OCI-LY7 (cell line): ENCODE data around the gene MPL. TPM values are rescaled to one million over a fixed set of nuclear protein-coding genes. Genes with fewer than 3 reads are reported as not detected.
"Not testable (repeated sequence)": the region's sequence is repeated elsewhere in the genome, so short reads cannot be mapped to it uniquely, and the experiment has no call there.

Experiments used
- BruUV-seq: library from RNA; stranded (reverse); fragments of 400-500 nt; replicated peaks from 2 replicates; lab custom pipeline; 2021; lab: Mats Ljungman, UMichigan
- CTCF ChIA-PET: fragments of 300-600 bp; sonication (Branson Sonifier 250); formaldehyde crosslinking; loops from one replicate; lab custom pipeline; 2022; ENCODE audit warnings: antibody characterized with exemption; ENCODE audit not compliant: unreplicated experiment; lab: Charles Lee
- POLR2A ChIA-PET: fragments of 300-600 bp; sonication (Branson Sonifier 250); formaldehyde crosslinking; loops from one replicate; lab custom pipeline; 2022; ENCODE audit warnings: antibody characterized with exemption; lab: Charles Lee
- DNase-seq: peaks from one replicate; pipeline ENCODE4 v3.0.0-alpha.2; 2015; ENCODE audit warnings: low spot score
- H2AFZ ChIP-seq: fragments of 200-600 bp; sonication (generic), shearing (Covaris generic); 2 replicates; pipeline ENCODE4 v1.6.1; 2014; ENCODE audit warnings: mild to moderate bottlenecking, antibody characterized with exemption, low read length, moderate library complexity
- H3K27ac ChIP-seq: fragments of 200-600 bp; sonication (generic); 2 replicates; pipeline ENCODE4 v1.5.1; 2014; ENCODE audit warnings: mixed run types, low read depth, mild to moderate bottlenecking, moderate library complexity, low read length, inconsistent platforms; ENCODE audit not compliant: poor library complexity, severe bottlenecking
- H3K36me3 ChIP-seq: fragments of 200-600 bp; sonication (generic); 2 replicates; pipeline ENCODE4 v1.6.1; 2014; ENCODE audit warnings: mild to moderate bottlenecking, antibody characterized with exemption, low read length, moderate library complexity, mixed read lengths; ENCODE audit not compliant: insufficient read depth
- H3K4me1 ChIP-seq: fragments of 200-600 bp; sonication (generic); 2 replicates; pipeline ENCODE4 v1.5.1; 2014; ENCODE audit warnings: mild to moderate bottlenecking, low read length; ENCODE audit not compliant: insufficient read depth, poor library complexity, severe bottlenecking
- H3K4me2 ChIP-seq: fragments of 200-600 bp; sonication (generic); 2 replicates; pipeline ENCODE4 v1.6.1; 2014; ENCODE audit warnings: mild to moderate bottlenecking, low read length
- H3K4me3 ChIP-seq: fragments of 200-600 bp; sonication (generic); 2 replicates; pipeline ENCODE4 v1.5.1; 2014; ENCODE audit warnings: mild to moderate bottlenecking, low read depth, low read length; ENCODE audit not compliant: poor library complexity, severe bottlenecking
- H3K79me2 ChIP-seq: fragments of 200-600 bp; sonication (generic); 2 replicates; pipeline ENCODE4 v1.6.1; 2016; ENCODE audit warnings: low read depth, mild to moderate bottlenecking, low read length, moderate library complexity, mixed read lengths; ENCODE audit not compliant: insufficient read depth
- H3K9me2 ChIP-seq: fragments of 200-600 bp; sonication (generic); 2 replicates; pipeline ENCODE4 v1.6.1; 2016; ENCODE audit warnings: mild to moderate bottlenecking, low read length, mixed read lengths; ENCODE audit not compliant: insufficient read depth
- H3K9me3 ChIP-seq: fragments of 200-600 bp; sonication (generic); 2 replicates; pipeline ENCODE4 v1.6.1; 2014; ENCODE audit warnings: mild to moderate bottlenecking, mixed run types, low read length, mixed read lengths
- H4K20me1 ChIP-seq: fragments of 200-600 bp; sonication (generic); 2 replicates; pipeline ENCODE4 v1.6.1; 2014; ENCODE audit warnings: mild to moderate bottlenecking, antibody characterized with exemption, low read length, moderate library complexity, mixed read lengths; ENCODE audit not compliant: insufficient read depth
- CTCF ChIP-seq: fragments of 200-600 bp; sonication (generic); conservative IDR thresholded peaks from 2 replicates; pipeline ENCODE4 v1.5.1; 2014; ENCODE audit warnings: mild to moderate bottlenecking, antibody characterized with exemption, low read length, moderate library complexity, mixed read lengths
- EZH2phosphoT487 ChIP-seq: fragments of 200-600 bp; sonication (generic); IDR thresholded peaks from 2 replicates; pipeline ENCODE4 v1.6.1; 2018; ENCODE audit warnings: low read depth, borderline replicate concordance, mild to moderate bottlenecking, mixed run types, antibody characterized with exemption, low read length, moderate library complexity, mixed read lengths
- intact Hi-C: fragments of 100-400 bp; cut with micrococcal nuclease; formaldehyde crosslinking; loops from one replicate; pipeline ENCODE4 v1.10.0; 2022; ENCODE audit not compliant: unreplicated experiment
- microRNA-seq: library from miRNA; unstranded; fragments of <30 nt; microRNA quantifications from one replicate; pipeline ENCODE4 v1.2.0, GENCODE V29; 2022; ENCODE audit warnings: borderline replicate concordance
- total RNA-seq, 2 experiments: library from RNA; depleted of rRNA in 1 of 2; stranded (reverse); fragments of >200 nt in 1 of 2; shearing (Covaris generic) in 1 of 2; gene quantifications; 2 replicates each; pipeline ENCODE4 v1.2.3, GENCODE V29; 2014 to 2022

Gene MPL
- total RNA-seq, 2 experiments from 2014 or later = not detected

DNA sequence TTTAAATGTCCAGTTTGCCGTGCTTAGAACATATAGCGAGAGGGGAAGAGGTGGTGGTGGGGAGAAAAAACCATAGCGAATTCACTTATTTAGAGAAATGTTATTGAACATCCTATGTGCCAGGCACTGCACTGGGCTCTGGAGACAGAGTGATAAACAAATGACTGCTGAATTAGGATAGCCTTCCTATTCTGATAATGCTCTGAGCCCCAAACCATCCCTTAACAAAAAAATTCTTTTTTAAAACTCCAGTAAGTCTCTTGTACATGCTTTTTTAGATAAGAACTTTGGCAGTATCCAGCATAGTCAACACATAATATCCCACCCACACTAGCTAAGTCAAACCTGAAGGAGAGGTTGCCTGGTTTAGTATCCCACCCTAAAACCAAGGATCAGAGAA, 60.6 kb downstream of the MPL start:
- no peaks in the 10 kb centered on the region for H4K20me1 ChIP-seq
- POLR2A ChIA-PET = interaction anchor here (0.5 kb wide), 1 partner anchor 191 kb away, joined by 3 read pairs; no protein-coding TSS in a partner anchor
- intact Hi-C loops = no loop called here
- H2AFZ ChIP-seq = no peak overlapping the region
- no peaks in the 10 kb centered on the region for H3K4me1 ChIP-seq
- CTCF ChIA-PET = no interaction called here
- TF ChIP-seq EZH2phosphoT487 = no peak
- no peak for TF ChIP-seq CTCF
- H3K9me2 ChIP-seq = no peaks in the 10 kb centered on the region
- H3K79me2 ChIP-seq = no peaks in the 10 kb centered on the region
- H3K36me3 ChIP-seq = peaks cover 16% of the 10 kb centered on the region; the same call in 1 of the 2 replicates
- no peak for DNase-seq
- H3K4me2 ChIP-seq = no peak overlapping the region
- H3K27ac ChIP-seq = no peak overlapping the region
- BruUV-seq = no TSS peak
- no peaks in the 10 kb centered on the region for H3K9me3 ChIP-seq
- no peak overlapping the region for H3K4me3 ChIP-seq

GRCh38 chr1:43400441-43400840, 62.8 kb downstream of the MPL start:
- H3K4me1 ChIP-seq, H3K4me2 ChIP-seq, H4K20me1 ChIP-seq, H3K9me3 ChIP-seq, H3K79me2 ChIP-seq, H3K4me3 ChIP-seq, DNase-seq, H3K9me2 ChIP-seq, BruUV-seq, H3K27ac ChIP-seq, CTCF ChIA-PET, POLR2A ChIA-PET, H2AFZ ChIP-seq, intact Hi-C loops: not testable (repeated sequence)
- H3K36me3 ChIP-seq = peaks cover 33% of the 10 kb centered on the region

DNA sequence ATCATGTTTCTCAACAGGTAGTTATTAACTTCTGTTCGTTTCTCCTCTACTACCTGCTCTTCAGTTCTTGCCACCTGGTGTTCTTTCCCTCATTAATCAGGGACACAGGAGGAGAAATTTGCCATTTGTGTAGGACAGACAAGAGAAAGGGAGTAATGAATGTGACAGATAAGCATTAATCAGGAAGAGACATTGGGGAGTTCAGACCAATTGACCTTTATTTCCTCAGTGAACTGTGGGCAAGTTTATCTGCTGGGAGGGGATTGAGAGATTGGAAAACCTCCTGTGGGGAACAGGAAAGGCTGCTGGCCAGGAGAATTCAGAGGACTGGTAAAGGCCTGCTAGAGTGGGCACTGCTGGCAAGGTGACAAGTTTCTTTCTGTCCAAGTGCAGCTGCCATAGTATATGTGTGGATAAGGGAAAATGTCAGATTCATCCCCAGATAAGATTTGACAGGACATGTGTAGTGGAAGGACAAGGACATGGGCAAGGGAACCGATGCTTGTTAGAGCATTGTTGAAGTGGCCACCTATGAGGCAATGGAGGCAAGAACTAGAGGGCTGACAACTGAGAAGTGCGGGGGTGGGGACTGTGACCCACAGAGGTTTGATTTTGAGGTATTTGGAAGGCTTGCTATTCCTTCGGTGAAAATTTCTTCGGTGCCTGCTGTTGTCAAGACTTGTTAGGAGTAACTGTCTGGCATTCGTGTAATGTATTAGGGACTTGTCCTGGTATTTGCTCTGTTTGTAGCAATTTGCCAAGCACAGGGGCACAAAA, 64.7 kb downstream of the MPL start:
- no TSS peak for BruUV-seq

More for the DNA sequence above, 64.7 kb downstream of the MPL start:
- DNase-seq = no peak
- H3K4me2 ChIP-seq = no peak overlapping the region
- ChIA-PET POLR2A (no interaction called here), CTCF (no interaction called here)
- no peaks in the 10 kb centered on the region for H3K9me3 ChIP-seq
- H3K79me2 ChIP-seq = no peaks in the 10 kb centered on the region
- H3K36me3 ChIP-seq = peaks cover 40% of the 10 kb centered on the region
- no peak overlapping the region for H2AFZ ChIP-seq
- H3K9me2 ChIP-seq = no peaks in the 10 kb centered on the region
- no peaks in the 10 kb centered on the region for H4K20me1 ChIP-seq
- TF ChIP-seq EZH2phosphoT487 (no peak), CTCF (no peak)
- no peak overlapping the region for H3K27ac ChIP-seq
- intact Hi-C loops = no loop called here
- H3K4me1 ChIP-seq = no peaks in the 10 kb centered on the region
- no peak overlapping the region for H3K4me3 ChIP-seq

Small RNA genes within 50 kb of the gene (microRNA-seq; reads per million reads assigned to microRNA genes)
- gene MIR6734 = 15.1 reads per million, percentile 23 among the genes with 10 or more reads in this experiment

Other genes with a start within 250 kb of the MPL start
- gene EBNA1BP2, start 165.5 kb upstream of the MPL start, total RNA-seq (2014; rRNA removed; shearing (Covaris generic)) = 65.4 and 105 TPM in 2 replicates
- 48.4 and 63.0 TPM in 2 replicates for gene EBNA1BP2, start 165.5 kb upstream of the MPL start, total RNA-seq (2022)
- gene CFAP57, start 165.5 kb upstream of the MPL start, total RNA-seq (2014; rRNA removed; shearing (Covaris generic)) = 0.05 TPM in 1 of 2 replicates, not detected in the other
- 0.17 and 0.26 TPM in 2 replicates for gene CFAP57, start 165.5 kb upstream of the MPL start, total RNA-seq (2022)
- not detected in 2 replicates for gene TMEM125, start 67.8 kb upstream of the MPL start, total RNA-seq (2014; rRNA removed; shearing (Covaris generic))
- 0.23 and 0.44 TPM in 2 replicates for gene TMEM125, start 67.8 kb upstream of the MPL start, total RNA-seq (2022)
- not detected in 2 replicates for gene C1orf210, start 52.2 kb upstream of the MPL start, total RNA-seq (2014; rRNA removed; shearing (Covaris generic))
- not detected in 2 replicates for gene C1orf210, start 52.2 kb upstream of the MPL start, total RNA-seq (2022)
- gene TIE1, start 36.8 kb upstream of the MPL start, total RNA-seq (2014; rRNA removed; shearing (Covaris generic)) = 0.66 TPM in 1 of 2 replicates, not detected in the other
- gene TIE1, start 36.8 kb upstream of the MPL start, total RNA-seq (2022) = 0.15 TPM in 1 of 2 replicates, not detected in the other
- 153 and 174 TPM in 2 replicates for gene CDC20, start 21.2 kb downstream of the MPL start, total RNA-seq (2014; rRNA removed; shearing (Covaris generic))
- gene CDC20, start 21.2 kb downstream of the MPL start, total RNA-seq (2022) = 209 and 223 TPM in 2 replicates
- 24.4 and 35.9 TPM in 2 replicates for gene ELOVL1, start 30.2 kb downstream of the MPL start, total RNA-seq (2014; rRNA removed; shearing (Covaris generic))
- 38.2 and 43.9 TPM in 2 replicates for gene ELOVL1, start 30.2 kb downstream of the MPL start, total RNA-seq (2022)
- gene MED8, start 52.0 kb downstream of the MPL start, total RNA-seq (2014; rRNA removed; shearing (Covaris generic)) = 37.6 and 38.8 TPM in 2 replicates
- gene MED8, start 52.0 kb downstream of the MPL start, total RNA-seq (2022) = 37.8 and 38.4 TPM in 2 replicates
- 25.2 and 33.7 TPM in 2 replicates for gene SZT2, start 52.1 kb downstream of the MPL start, total RNA-seq (2014; rRNA removed; shearing (Covaris generic))
- 79.4 and 79.8 TPM in 2 replicates for gene SZT2, start 52.1 kb downstream of the MPL start, total RNA-seq (2022)
- gene HYI, start 116.1 kb downstream of the MPL start, total RNA-seq (2014; rRNA removed; shearing (Covaris generic)) = not detected in 2 replicates
- gene HYI, start 116.1 kb downstream of the MPL start, total RNA-seq (2022) = not detected in 2 replicates
- 0.06 TPM in 1 of 2 replicates, not detected in the other for gene PTPRF, start 193.1 kb downstream of the MPL start, total RNA-seq (2014; rRNA removed; shearing (Covaris generic))
- 0.48 and 0.57 TPM in 2 replicates for gene PTPRF, start 193.1 kb downstream of the MPL start, total RNA-seq (2022)